ENCODE results near the gene MS4A2.
"Not testable (repeated sequence)": the region's sequence is repeated elsewhere in the genome, so short reads cannot be mapped to it uniquely, and the experiment has no call there.

Gene MS4A2

GRCh38 chr11:60125956-60126585 lies 37.6 kb downstream of the MS4A2 start:
- Histone ChIP-seq H3K4me2 (ENCODE audit: low read length) (no peak overlapping the region), H4K91ac (ENCODE audit: low read depth, low read length) (no peak overlapping the region), H3K4me1 (ENCODE audit: control insufficient read depth in 1 of 2, insufficient read depth in 2 of 2, low read length in 2 of 2) (peaks cover 0 to 5% of the 10 kb centered on the region in 2 experiments), H2AFZ (ENCODE audit: insufficient read depth, low read length, poor library complexity) (no peak overlapping the region), H2BK12ac (ENCODE audit: low read length) (no peak overlapping the region), H2BK5ac (ENCODE audit: low read depth, low read length, poor library complexity) (no peak overlapping the region), H3K9me3 (ENCODE audit: insufficient read depth, low read depth, low read length) (no peaks in the 10 kb centered on the region), H3K27ac (ENCODE audit: low read depth, low read length) (no peak overlapping the region), H3K79me1 (ENCODE audit: low read length) (peaks cover 2% of the 10 kb centered on the region), H2AK5ac (ENCODE audit: low read length) (no peak overlapping the region), H3K14ac (ENCODE audit: low read length) (no peak overlapping the region), H3K27me3 (ENCODE audit: insufficient read depth, low read length) (no peaks in the 10 kb centered on the region), H3K18ac (ENCODE audit: low read length) (no peak overlapping the region), H3K9ac (ENCODE audit: low read length) (no peak overlapping the region), H3K4me3 (ENCODE audit: low read depth, low read length) (no peak overlapping the region), H3K36me3 (ENCODE audit: control insufficient read depth in 1 of 2, insufficient read depth in 2 of 2, low read length in 2 of 2) (no peaks in the 10 kb centered on the region), H4K8ac (ENCODE audit: low read depth, low read length) (no peak overlapping the region), H3K23ac (ENCODE audit: low read length) (no peak overlapping the region), H3K79me2 (ENCODE audit: control insufficient read depth, insufficient read depth, low read length, poor library complexity) (no peaks in the 10 kb centered on the region), H3K4ac (ENCODE audit: low read depth, low read length) (no peak overlapping the region), H4K12ac (ENCODE audit: low read depth, low read length) (no peak overlapping the region), H2BK120ac (ENCODE audit: insufficient read depth, low read length, poor library complexity) (no peak overlapping the region)
- peak; percentile 3 to 31 for DNase-seq

DNA sequence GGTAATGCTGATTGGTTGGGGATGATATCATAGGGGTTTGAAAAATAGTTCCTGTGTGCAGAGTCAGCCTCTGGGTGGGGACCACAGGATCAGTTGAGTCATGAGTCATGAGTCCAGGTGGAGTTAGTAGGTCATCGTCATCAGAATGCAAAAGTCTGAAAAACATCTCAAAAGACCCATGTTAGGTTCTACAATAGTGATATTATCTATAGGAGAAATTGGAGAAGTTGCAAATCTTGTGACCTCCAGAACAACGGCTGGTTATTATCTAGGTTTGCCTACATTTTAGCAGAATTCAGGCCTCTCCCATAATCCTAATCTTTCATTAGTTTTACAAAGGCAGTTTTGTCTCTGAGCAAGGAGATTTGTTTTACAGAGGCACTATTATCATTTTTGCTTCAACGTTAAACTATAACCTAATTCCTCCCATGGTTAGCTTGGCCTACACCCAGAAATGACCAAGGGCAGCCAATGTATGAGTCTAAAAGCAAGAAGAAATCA lies 38.9 kb downstream of the MS4A2 start:
- no CpG with 5 or more reads among the region's 3 CpGs for WGBS (ENCODE audit: extremely low coverage, insufficient coverage, insufficient read length)
- no peak overlapping the region for H2AK5ac ChIP-seq (ENCODE audit: low read length)

DNA sequence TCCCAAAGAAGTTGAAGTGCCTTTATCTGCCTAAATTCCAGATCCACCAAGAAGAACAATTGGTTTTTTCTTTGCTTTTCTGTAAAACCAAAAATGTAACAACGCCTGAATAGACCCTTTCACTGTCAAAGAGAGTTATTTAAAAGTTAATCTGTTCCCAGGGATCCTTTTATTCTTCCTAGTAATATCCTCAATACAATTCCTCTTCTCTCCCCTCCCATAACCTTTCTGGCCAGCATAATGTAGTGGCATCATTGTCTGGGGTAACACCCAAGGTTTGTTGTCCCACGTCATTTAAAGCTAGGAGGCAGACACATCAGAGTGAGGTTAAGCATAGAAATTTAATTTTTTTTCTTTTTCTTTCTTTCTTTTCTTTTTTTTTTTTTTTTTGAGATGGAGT lies 39.9 kb downstream of the MS4A2 start:
- Histone ChIP-seq H3K23ac (ENCODE audit: low read length) (no peak overlapping the region), H2BK5ac (ENCODE audit: low read depth, low read length, poor library complexity) (no peak overlapping the region), H3K4ac (ENCODE audit: low read depth, low read length) (no peak overlapping the region), H3K79me2 (ENCODE audit: control insufficient read depth, insufficient read depth, low read length, poor library complexity) (no peaks in the 10 kb centered on the region), H3K4me3 (ENCODE audit: low read depth, low read length) (no peak overlapping the region), H2AFZ (ENCODE audit: insufficient read depth, low read length, poor library complexity) (no peak overlapping the region), H3K18ac (ENCODE audit: low read length) (no peak overlapping the region), H3K27me3 (ENCODE audit: insufficient read depth, low read length) (no peaks in the 10 kb centered on the region), H3K4me1 (ENCODE audit: control insufficient read depth in 1 of 2, insufficient read depth in 2 of 2, low read length in 2 of 2) (peaks cover 0 to 5% of the 10 kb centered on the region in 2 experiments), H3K14ac (ENCODE audit: low read length) (no peak overlapping the region), H3K9ac (ENCODE audit: low read length) (no peak overlapping the region), H2AK5ac (ENCODE audit: low read length) (no peak overlapping the region), H4K8ac (ENCODE audit: low read depth, low read length) (no peak overlapping the region), H3K79me1 (ENCODE audit: low read length) (peaks cover 2% of the 10 kb centered on the region), H2BK120ac (ENCODE audit: insufficient read depth, low read length, poor library complexity) (no peak overlapping the region), H3K4me2 (ENCODE audit: low read length) (no peak overlapping the region), H4K12ac (ENCODE audit: low read depth, low read length) (no peak overlapping the region), H3K27ac (ENCODE audit: low read depth, low read length) (no peak overlapping the region), H4K91ac (ENCODE audit: low read depth, low read length) (no peak overlapping the region), H3K36me3 (ENCODE audit: control insufficient read depth in 1 of 2, insufficient read depth in 2 of 2, low read length in 2 of 2) (no peaks in the 10 kb centered on the region), H3K9me3 (ENCODE audit: insufficient read depth, low read depth, low read length) (no peaks in the 10 kb centered on the region), H2BK12ac (ENCODE audit: low read length) (no peak overlapping the region)
- no CpG with 5 or more reads among the region's 2 CpGs for WGBS (ENCODE audit: extremely low coverage, insufficient coverage, insufficient read length)
- DNase-seq: no peak

More for the DNA sequence above, 38.9 kb downstream of the MS4A2 start:
- Histone ChIP-seq H3K36me3 (ENCODE audit: control insufficient read depth in 1 of 2, insufficient read depth in 2 of 2, low read length in 2 of 2) (no peaks in the 10 kb centered on the region), H2AFZ (ENCODE audit: insufficient read depth, low read length, poor library complexity) (no peak overlapping the region), H3K27ac (ENCODE audit: low read depth, low read length) (no peak overlapping the region), H3K4ac (ENCODE audit: low read depth, low read length) (no peak overlapping the region), H3K23ac (ENCODE audit: low read length) (no peak overlapping the region), H3K14ac (ENCODE audit: low read length) (no peak overlapping the region), H3K79me1 (ENCODE audit: low read length) (peaks cover 2% of the 10 kb centered on the region), H3K4me3 (ENCODE audit: low read depth, low read length) (no peak overlapping the region), H3K18ac (ENCODE audit: low read length) (no peak overlapping the region), H3K79me2 (ENCODE audit: control insufficient read depth, insufficient read depth, low read length, poor library complexity) (no peaks in the 10 kb centered on the region), H2BK5ac (ENCODE audit: low read depth, low read length, poor library complexity) (no peak overlapping the region), H3K9me3 (ENCODE audit: insufficient read depth, low read depth, low read length) (no peaks in the 10 kb centered on the region), H3K4me2 (ENCODE audit: low read length) (no peak overlapping the region), H4K8ac (ENCODE audit: low read depth, low read length) (no peak overlapping the region), H2BK120ac (ENCODE audit: insufficient read depth, low read length, poor library complexity) (no peak overlapping the region), H3K4me1 (ENCODE audit: control insufficient read depth in 1 of 2, insufficient read depth in 2 of 2, low read length in 2 of 2) (peaks cover 0 to 5% of the 10 kb centered on the region in 2 experiments), H4K91ac (ENCODE audit: low read depth, low read length) (no peak overlapping the region), H3K9ac (ENCODE audit: low read length) (no peak overlapping the region), H2BK12ac (ENCODE audit: low read length) (no peak overlapping the region), H3K27me3 (ENCODE audit: insufficient read depth, low read length) (no peaks in the 10 kb centered on the region), H4K12ac (ENCODE audit: low read depth, low read length) (no peak overlapping the region)
- peak; percentile 45 to 57 for DNase-seq

DNA sequence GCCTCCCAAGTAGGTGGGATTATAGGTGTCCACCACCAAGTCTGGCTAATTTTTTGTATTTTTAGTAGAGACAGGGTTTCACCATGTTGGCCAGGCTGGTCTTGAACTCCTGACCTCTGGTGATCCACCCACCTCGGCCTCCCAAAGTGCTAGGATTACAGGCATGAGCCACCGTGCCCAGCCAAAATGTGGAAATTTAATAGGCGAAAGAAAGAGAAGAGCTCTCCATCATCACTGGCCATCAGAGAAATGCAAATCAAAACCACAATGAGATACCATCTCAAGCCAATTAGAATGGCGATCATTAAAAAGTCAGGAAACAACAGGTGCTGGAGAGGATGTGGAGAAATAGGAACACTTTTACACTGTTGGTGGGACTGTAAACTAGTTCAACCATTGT lies 40.4 kb downstream of the MS4A2 start:
- not testable (repeated sequence) for DNase-seq; H3K79me1 ChIP-seq (ENCODE audit: low read length); H4K12ac ChIP-seq (ENCODE audit: low read depth, low read length); H2BK5ac ChIP-seq (ENCODE audit: low read depth, low read length, poor library complexity); H2AFZ ChIP-seq (ENCODE audit: insufficient read depth, low read length, poor library complexity); H3K79me2 ChIP-seq (ENCODE audit: control insufficient read depth, insufficient read depth, low read length, poor library complexity); H3K9me3 ChIP-seq (ENCODE audit: insufficient read depth, low read depth, low read length); H3K9ac ChIP-seq (ENCODE audit: low read length); H3K27me3 ChIP-seq (ENCODE audit: insufficient read depth, low read length); H2BK12ac ChIP-seq (ENCODE audit: low read length); H2AK5ac ChIP-seq (ENCODE audit: low read length); H3K27ac ChIP-seq (ENCODE audit: low read depth, low read length); H4K8ac ChIP-seq (ENCODE audit: low read depth, low read length); H4K91ac ChIP-seq (ENCODE audit: low read depth, low read length); H3K4ac ChIP-seq (ENCODE audit: low read depth, low read length); H3K4me2 ChIP-seq (ENCODE audit: low read length); H3K4me1 ChIP-seq (ENCODE audit: control insufficient read depth in 1 of 2, insufficient read depth in 2 of 2, low read length in 2 of 2); H3K14ac ChIP-seq (ENCODE audit: low read length); H3K18ac ChIP-seq (ENCODE audit: low read length); H2BK120ac ChIP-seq (ENCODE audit: insufficient read depth, low read length, poor library complexity); H3K4me3 ChIP-seq (ENCODE audit: low read depth, low read length); H3K36me3 ChIP-seq (ENCODE audit: control insufficient read depth in 1 of 2, insufficient read depth in 2 of 2, low read length in 2 of 2); H3K23ac ChIP-seq (ENCODE audit: low read length)
- WGBS (ENCODE audit: extremely low coverage, insufficient coverage, insufficient read length): no CpG with 5 or more reads among the region's 4 CpGs

All from trophoblast cell (in vitro differentiated cells and primary cell).